SU-DHL-6 (cell line): ENCODE measurements around the gene UBB.

Source experiments
- EZH2phosphoT487 ChIP-seq: fragments of 200-600 bp; sonication (generic), shearing (Covaris generic); conservative IDR thresholded peaks from 2 replicates; pipeline ENCODE4 v1.6.1; 2018; ENCODE audit warnings: mild to moderate bottlenecking, antibody characterized with exemption, low read length, moderate library complexity, mixed read lengths
- TF ChIP-seq, protein P1 (sequence below): fragments of 200-600 bp; sonication (generic); IDR thresholded peaks from one replicate; pipeline ENCODE4 v1.5.1; 2017; ENCODE audit warnings: antibody characterized with exemption, mild to moderate bottlenecking, low read length, moderate library complexity; ENCODE audit not compliant: insufficient read depth, poor library complexity, severe bottlenecking

DNA sequence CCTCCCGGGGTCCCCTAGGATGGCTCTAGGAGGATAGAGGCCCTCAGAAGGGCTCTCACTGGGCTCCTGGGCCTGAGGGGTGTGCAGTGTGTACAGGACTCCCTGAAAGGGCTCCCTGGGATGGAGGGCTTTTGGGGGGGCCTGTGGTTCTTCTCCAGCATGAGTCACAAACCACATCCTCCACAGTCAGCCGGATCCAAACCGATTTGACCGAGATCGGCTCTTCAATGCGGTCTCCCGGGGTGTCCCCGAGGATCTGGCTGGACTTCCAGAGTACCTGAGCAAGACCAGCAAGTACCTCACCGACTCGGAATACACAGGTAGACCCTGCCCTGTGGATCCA lies 39.0 kb downstream of the UBB start:
- TF ChIP-seq, protein P1, sequence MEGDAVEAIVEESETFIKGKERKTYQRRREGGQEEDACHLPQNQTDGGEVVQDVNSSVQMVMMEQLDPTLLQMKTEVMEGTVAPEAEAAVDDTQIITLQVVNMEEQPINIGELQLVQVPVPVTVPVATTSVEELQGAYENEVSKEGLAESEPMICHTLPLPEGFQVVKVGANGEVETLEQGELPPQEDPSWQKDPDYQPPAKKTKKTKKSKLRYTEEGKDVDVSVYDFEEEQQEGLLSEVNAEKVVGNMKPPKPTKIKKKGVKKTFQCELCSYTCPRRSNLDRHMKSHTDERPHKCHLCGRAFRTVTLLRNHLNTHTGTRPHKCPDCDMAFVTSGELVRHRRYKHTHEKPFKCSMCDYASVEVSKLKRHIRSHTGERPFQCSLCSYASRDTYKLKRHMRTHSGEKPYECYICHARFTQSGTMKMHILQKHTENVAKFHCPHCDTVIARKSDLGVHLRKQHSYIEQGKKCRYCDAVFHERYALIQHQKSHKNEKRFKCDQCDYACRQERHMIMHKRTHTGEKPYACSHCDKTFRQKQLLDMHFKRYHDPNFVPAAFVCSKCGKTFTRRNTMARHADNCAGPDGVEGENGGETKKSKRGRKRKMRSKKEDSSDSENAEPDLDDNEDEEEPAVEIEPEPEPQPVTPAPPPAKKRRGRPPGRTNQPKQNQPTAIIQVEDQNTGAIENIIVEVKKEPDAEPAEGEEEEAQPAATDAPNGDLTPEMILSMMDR: no peak
- TF ChIP-seq EZH2phosphoT487: no peak
